Measurements from ENCODE around the gene ZMYND11. TPM values are rescaled to one million over a fixed set of nuclear protein-coding genes. Genes with fewer than 3 reads are reported as not detected.

The ZMYND11 gene
- total and polyA plus RNA-seq, 12 donors: 23.6 to 153 (median 63.6) TPM

DNA sequence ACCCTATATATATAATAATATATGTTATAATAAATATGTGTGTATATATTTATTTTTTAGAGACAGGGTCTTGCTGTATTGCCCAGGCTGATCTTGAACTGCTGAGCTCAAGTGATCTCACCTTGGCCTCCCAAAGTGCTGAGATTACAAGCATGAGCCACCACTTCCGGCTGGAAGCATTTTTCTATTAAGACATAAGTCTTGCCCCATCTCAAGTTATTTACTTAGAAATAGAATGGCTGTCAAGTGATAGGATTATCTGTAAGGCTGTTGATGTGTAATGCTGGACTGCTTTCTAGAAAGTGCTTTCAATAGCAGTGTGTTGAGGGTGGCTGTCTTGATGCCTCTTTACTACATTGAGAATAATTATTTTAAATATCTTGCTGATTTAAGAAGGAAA, 65.2 kb downstream of the ZMYND11 start:
- 66 to 77% (median 75%) methylated on average over 1 of the region's 1 CpG for WGBS, 4 donors
- TF ChIP-seq, protein P1, sequence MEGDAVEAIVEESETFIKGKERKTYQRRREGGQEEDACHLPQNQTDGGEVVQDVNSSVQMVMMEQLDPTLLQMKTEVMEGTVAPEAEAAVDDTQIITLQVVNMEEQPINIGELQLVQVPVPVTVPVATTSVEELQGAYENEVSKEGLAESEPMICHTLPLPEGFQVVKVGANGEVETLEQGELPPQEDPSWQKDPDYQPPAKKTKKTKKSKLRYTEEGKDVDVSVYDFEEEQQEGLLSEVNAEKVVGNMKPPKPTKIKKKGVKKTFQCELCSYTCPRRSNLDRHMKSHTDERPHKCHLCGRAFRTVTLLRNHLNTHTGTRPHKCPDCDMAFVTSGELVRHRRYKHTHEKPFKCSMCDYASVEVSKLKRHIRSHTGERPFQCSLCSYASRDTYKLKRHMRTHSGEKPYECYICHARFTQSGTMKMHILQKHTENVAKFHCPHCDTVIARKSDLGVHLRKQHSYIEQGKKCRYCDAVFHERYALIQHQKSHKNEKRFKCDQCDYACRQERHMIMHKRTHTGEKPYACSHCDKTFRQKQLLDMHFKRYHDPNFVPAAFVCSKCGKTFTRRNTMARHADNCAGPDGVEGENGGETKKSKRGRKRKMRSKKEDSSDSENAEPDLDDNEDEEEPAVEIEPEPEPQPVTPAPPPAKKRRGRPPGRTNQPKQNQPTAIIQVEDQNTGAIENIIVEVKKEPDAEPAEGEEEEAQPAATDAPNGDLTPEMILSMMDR (IDR thresholded peaks at IDR 0.05): no peak
- TF ChIP-seq POLR2A (IDR thresholded peaks at IDR 0.05): no peak
- intact Hi-C loops (cut with DNase I): no loop called here
- H3K9me3 ChIP-seq (replicated peaks in 1 of 3): no peaks in the 10 kb centered on the region
- H3K27ac ChIP-seq: no peak overlapping the region
- no peak overlapping the region for H3K4me3 ChIP-seq
- no peaks in the 10 kb centered on the region for H3K36me3 ChIP-seq (replicated peaks in 1 of 2)
- no peaks in the 10 kb centered on the region for H3K4me1 ChIP-seq (replicated peaks in 1 of 2)
- H3K27me3 ChIP-seq: no peaks in the 10 kb centered on the region
- DNase-seq: no peak

DNA sequence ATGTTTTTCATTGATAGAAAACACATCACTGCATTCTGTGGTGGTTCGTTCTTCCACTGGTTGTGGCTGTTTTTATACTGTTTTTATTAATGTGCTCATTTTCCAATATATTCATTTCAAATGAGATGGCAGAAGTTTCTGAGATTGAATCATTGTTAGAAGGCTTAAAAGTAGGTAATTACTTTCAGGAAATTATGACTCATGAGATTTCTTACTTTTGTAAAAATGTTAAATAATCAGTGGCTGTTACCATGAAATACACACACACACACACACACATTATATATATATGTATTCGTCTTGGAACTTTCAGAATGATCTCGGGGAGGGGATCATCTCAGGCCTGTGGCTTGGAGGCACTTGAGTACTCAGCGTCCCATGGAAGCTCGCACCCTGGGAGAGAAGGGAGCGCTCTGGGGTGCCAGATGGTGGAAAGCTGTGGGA, 66.1 kb downstream of the ZMYND11 start:
- Histone ChIP-seq H3K27ac (no peak overlapping the region), H3K27me3 (no peaks in the 10 kb centered on the region), H3K4me3 (no peak overlapping the region), H3K9me3 (replicated peaks in 1 of 3) (no peaks in the 10 kb centered on the region), H3K36me3 (replicated peaks in 1 of 2) (no peaks in the 10 kb centered on the region), H3K4me1 (replicated peaks in 1 of 2) (no peaks in the 10 kb centered on the region)
- 92 to 93% (median 93%) methylated on average over 6 of the region's 6 CpGs for WGBS, 4 donors
- DNase-seq: no peak
- no peak for TF ChIP-seq POLR2A (IDR thresholded peaks at IDR 0.05)
- TF ChIP-seq, protein P1 (IDR thresholded peaks at IDR 0.05): no peak
- intact Hi-C loops (cut with DNase I): no loop called here

DNA sequence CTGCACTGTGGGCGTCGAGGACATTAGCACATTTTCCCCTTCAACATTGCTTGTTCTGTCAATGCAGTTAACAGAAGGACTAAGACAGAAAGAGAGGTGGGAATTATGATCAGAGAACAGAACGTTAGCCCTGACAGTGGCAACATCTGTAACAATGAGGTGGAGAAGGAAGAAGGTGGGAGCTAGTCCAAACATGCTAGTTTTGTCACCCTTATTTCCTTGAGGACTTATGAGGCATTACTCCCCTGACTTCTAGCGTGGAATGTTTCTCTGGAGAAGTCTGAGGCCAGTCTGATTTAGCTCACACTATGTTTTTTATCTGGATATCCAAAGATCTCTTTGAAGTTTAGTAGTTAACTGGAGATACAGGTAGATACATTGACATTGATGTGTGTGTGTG, 73.4 kb downstream of the ZMYND11 start:
- no peak for DNase-seq
- Histone ChIP-seq H3K4me1 (replicated peaks in 1 of 2) (no peaks in the 10 kb centered on the region), H3K36me3 (replicated peaks in 1 of 2) (no peaks in the 10 kb centered on the region), H3K4me3 (no peak overlapping the region), H3K9me3 (replicated peaks in 1 of 3) (no peaks in the 10 kb centered on the region), H3K27ac (no peak overlapping the region), H3K27me3 (no peaks in the 10 kb centered on the region)
- no peak for TF ChIP-seq POLR2A (IDR thresholded peaks at IDR 0.05)
- TF ChIP-seq, protein P1 (IDR thresholded peaks at IDR 0.05): no peak
- intact Hi-C loops (cut with DNase I): no loop called here
- WGBS, 4 donors: 94 to 99% (median 95%) methylated on average over 4 of the region's 4 CpGs

DNA sequence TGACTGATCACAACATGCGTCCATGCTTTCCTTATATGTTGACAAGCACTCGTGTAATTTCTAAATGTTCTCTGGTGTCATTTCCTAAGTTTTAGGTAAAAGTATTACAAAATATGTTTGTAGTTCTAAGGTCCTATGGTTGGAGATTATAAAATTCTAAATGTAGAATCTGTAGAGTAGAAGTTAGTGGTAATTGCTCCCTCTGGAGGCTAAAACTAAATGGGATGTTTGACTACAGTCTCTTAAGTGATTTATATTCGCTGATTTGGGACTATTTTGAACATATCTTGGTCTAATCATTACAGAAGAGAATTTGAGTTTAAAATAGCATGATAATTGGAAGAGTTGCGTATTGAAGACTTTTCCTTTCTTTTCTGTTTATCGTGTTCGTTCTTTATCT, 74.1 kb downstream of the ZMYND11 start:
- no peak for TF ChIP-seq POLR2A (IDR thresholded peaks at IDR 0.05)
- TF ChIP-seq, protein P1 (IDR thresholded peaks at IDR 0.05): peak in 2 of 6 experiments; percentile 9 to 10
- no peak for DNase-seq
- Histone ChIP-seq H3K36me3 (replicated peaks in 1 of 2) (no peaks in the 10 kb centered on the region), H3K9me3 (replicated peaks in 1 of 3) (no peaks in the 10 kb centered on the region), H3K27me3 (no peaks in the 10 kb centered on the region), H3K4me1 (replicated peaks in 1 of 2) (no peaks in the 10 kb centered on the region), H3K4me3 (no peak overlapping the region), H3K27ac (no peak overlapping the region)
- intact Hi-C loops (cut with DNase I): no loop called here
- 95 to 97% (median 96%) methylated on average over 6 of the region's 6 CpGs for WGBS, 4 donors
